Naive B cell (primary cell): ENCODE data around the gene SMAD7. TPM values are rescaled to one million over a fixed set of nuclear protein-coding genes. Genes with fewer than 3 reads are reported as not detected.

ENCODE experiments used
- ATAC-seq, 2 donors: fragments of 150-1000 bp; cut with Tn5 transposase; 2 replicates each; pipeline ENCODE4 v1.10.0; 2021; ENCODE audit warnings: low read depth in 2 of 2, mild to moderate bottlenecking in 2 of 2, moderate library complexity in 2 of 2
- DNase-seq: peaks from one replicate; pipeline ENCODE4 v3.0.0; 2022
- H3K27ac Mint-ChIP-seq, 6 donors: one replicate each; pipeline ENCODE4 v1.8.0; 2020 to 2022; ENCODE audit warnings: mild to moderate bottlenecking in 6 of 6, mixed read lengths in 6 of 6, moderate library complexity in 5 of 6, inconsistent platforms in 2 of 6
- H3K27me3 Mint-ChIP-seq, 3 donors: one replicate each; pipeline ENCODE4 v1.8.0; 2021 to 2022; ENCODE audit warnings: mixed read lengths in 3 of 3, mild to moderate bottlenecking in 1 of 3
- H3K36me3 Mint-ChIP-seq, 2 donors: one replicate each; pipeline ENCODE4 v1.8.0; 2020 to 2022; ENCODE audit warnings: mixed read lengths in 2 of 2, inconsistent platforms in 1 of 2, mild to moderate bottlenecking in 1 of 2
- H3K4me1 Mint-ChIP-seq, 3 donors: one replicate each; pipeline ENCODE4 v1.8.0; 2020 to 2022; ENCODE audit warnings: mixed read lengths in 3 of 3, inconsistent platforms in 1 of 3, mild to moderate bottlenecking in 1 of 3, moderate library complexity in 1 of 3
- H3K4me3 Mint-ChIP-seq, 8 donors: one replicate each; pipeline ENCODE4 v1.8.0; 2020 to 2022; ENCODE audit warnings: mild to moderate bottlenecking in 8 of 8, mixed read lengths in 8 of 8, moderate library complexity in 8 of 8, inconsistent platforms in 2 of 8
- H3K9me3 Mint-ChIP-seq, 7 donors: one replicate each; pipeline ENCODE4 v1.8.0; 2020 to 2022; ENCODE audit warnings: mixed read lengths in 7 of 7, mild to moderate bottlenecking in 5 of 7, inconsistent platforms in 2 of 7, moderate library complexity in 1 of 7
- polyA plus RNA-seq, 6 donors: library from polyadenylated mRNA; unstranded; fragments of 300-500 nt; fragmentation: Illumina TruSeq; gene quantifications; one replicate each; pipeline ENCODE4 v1.2.3, GENCODE V29; 2021; ENCODE audit warnings: low read depth in 6 of 6

SMAD7 gene
- polyA plus RNA-seq, 6 donors from 2014 or later: 0.47 to 3.7 (median 1.6) TPM

DNA sequence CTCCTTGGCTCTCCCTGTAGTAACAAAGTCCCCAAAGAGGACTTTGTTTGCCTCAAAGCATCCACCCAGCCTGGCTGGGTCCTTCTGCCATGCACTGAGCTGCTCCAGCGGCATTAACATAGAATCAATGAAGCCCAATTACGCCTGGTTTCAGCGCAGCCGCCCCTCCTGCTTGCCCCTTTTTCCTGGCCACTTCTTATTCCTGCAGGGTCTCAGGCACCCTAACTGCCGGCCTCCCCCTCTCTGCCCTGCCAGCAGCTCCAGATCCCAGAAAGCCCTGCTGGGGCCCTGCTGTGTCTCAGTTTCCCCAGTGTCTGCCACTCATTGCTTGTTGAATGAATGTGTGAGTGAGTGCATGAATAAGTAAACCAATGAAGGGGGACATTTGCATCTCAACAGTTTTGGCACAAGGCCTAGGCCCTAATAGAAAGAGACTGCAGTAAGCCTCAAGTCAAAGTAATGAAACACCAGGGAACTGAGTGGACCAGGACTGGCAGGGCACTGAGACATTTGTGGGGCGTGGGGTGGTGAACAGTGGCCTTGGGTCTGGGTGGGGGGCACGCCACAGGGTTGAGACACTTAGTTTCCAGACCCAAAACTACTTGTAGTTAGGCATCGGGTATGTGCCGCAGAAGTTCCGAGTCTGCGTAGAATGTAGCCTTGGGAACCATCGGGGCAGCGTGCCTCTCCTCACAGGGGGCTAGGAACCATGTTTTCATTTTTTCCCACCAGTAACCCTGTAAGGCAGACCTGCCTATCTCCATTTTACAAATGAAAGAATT, 60.6 kb downstream of the SMAD7 start:
- no peak overlapping the region for H3K4me3 Mint-ChIP-seq
- H3K4me1 Mint-ChIP-seq: peaks cover 0 to 4% (median 4%) of the 10 kb centered on the region in 3 donors
- peaks cover 0 to 5% (median 0%) of the 10 kb centered on the region in 3 donors for H3K27me3 Mint-ChIP-seq
- H3K9me3 Mint-ChIP-seq: peaks cover 0 to 2% (median 0%) of the 10 kb centered on the region in 7 donors
- no peak for ATAC-seq
- DNase-seq: no peak
- peak overlapping the region in 1 of 6 donors; percentile 69 for H3K27ac Mint-ChIP-seq
- H3K36me3 Mint-ChIP-seq: no peaks in the 10 kb centered on the region

DNA sequence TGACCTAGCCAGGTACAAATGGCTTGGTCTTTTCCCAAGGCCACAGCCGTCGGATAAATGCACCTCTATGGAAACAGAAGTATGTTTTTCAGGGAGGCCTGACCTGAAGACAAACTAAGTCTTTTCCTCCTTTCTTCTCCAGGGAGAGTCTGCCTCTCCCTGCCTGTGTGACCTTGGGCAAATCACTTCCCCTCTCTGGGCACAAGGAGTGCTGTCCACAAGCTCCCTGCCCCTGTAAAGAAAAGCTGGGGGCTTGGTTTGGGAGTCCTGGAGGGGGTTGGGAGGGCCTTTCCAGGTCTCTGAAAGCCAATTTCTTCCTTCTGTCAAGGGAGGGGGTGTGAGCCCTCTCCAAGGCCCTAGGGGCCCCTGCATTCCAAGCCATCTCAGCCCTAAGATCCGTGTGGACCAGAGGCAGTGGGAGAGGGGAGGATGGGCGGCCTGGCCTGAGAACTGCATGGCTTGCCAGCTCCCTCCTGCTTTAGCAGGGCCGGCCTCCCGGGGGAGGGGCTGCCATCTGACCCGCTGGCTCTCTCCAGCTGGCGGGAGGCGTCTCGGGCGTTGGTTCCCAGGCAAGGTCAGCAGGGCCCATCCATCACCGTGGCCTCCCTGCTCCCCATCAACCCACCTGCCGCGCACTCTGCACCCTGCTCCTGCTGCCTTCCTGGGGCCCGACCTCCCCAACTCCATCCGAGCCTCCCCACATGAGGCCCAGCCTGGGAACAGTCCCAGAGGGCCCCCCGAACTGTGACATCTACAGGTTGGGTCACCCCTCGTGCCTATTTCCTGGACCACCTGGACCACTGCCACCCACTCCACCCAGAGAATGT, 61.4 kb downstream of the SMAD7 start:
- Mint-ChIP-seq H3K9me3 (peaks cover 0 to 2% (median 0%) of the 10 kb centered on the region in 7 donors), H3K4me3 (no peak overlapping the region), H3K27ac (peak overlapping the region in 1 of 6 donors; percentile 69), H3K4me1 (peaks cover 0 to 4% (median 0%) of the 10 kb centered on the region in 3 donors), H3K36me3 (no peaks in the 10 kb centered on the region), H3K27me3 (peaks cover 0 to 5% (median 0%) of the 10 kb centered on the region in 3 donors)
- no peak for DNase-seq
- no peak for ATAC-seq

DNA sequence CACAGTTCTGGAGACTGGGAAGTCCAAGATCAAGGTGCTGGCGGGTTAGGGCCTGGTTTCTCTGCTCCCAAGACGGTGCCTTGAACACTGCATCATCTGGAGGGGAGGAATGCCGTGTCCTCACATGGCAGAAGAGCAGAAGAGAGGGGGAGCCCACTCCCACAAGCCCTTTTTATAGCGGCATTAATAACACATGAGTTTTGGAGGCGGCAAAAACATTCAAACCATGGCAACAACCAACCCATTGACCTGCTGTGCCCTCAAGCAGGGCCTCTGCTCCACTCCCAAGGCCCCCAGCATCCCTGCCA, 62.0 kb downstream of the SMAD7 start:
- no peak overlapping the region for H3K4me3 Mint-ChIP-seq
- peaks cover 0 to 5% (median 0%) of the 10 kb centered on the region in 3 donors for H3K27me3 Mint-ChIP-seq
- no peaks in the 10 kb centered on the region for H3K36me3 Mint-ChIP-seq
- DNase-seq: no peak
- H3K4me1 Mint-ChIP-seq: peaks cover 0 to 4% (median 0%) of the 10 kb centered on the region in 3 donors
- H3K27ac Mint-ChIP-seq: peak overlapping the region in 1 of 6 donors; percentile 31
- no peak for ATAC-seq
- peaks cover 0 to 2% (median 0%) of the 10 kb centered on the region in 7 donors for H3K9me3 Mint-ChIP-seq

DNA sequence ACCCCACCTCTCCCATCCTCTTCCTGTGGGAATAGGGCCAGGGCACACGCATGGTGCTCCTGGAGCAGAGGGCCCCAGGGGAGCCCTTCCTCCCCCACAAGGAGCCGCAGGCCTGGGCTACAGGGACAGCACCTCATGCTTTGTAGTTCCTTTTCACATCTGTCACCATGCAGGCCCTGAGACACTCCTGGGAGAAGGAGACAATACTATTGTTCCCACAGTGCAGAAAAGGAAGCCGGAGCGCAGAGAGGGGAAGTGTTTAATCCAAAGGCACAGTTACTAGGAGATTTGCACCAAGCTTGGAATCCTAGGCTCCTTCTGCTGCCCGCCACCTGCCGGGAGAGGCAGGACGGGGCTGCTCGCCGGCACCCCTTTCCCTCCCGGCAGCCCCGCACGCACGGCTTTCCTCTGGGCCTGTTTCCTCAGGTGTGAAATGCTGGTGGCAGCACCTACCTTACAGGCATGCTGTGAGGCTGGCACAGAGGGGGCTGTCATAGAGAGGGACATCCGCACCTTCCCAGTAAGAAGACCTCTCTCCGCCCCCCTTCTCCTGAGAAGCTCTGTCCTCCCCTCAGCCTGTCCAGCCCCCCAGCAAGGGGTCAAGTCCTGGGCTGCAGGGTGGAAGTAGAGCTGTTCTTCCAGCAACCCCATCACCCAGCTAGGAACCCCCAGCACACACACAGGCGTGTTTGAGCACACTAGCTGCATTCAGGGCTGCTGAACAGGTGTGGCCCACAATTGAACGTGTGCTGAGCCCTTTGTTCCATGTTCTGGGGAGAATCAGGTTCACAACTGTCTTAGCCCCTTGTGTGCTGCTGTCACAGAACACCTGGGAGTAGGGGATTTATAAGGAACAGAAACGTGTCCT, 62.6 kb downstream of the SMAD7 start:
- peaks cover 0 to 2% (median 0%) of the 10 kb centered on the region in 7 donors for H3K9me3 Mint-ChIP-seq
- peaks cover 0 to 4% (median 0%) of the 10 kb centered on the region in 3 donors for H3K4me1 Mint-ChIP-seq
- no peak for ATAC-seq
- peaks cover 0 to 5% (median 0%) of the 10 kb centered on the region in 3 donors for H3K27me3 Mint-ChIP-seq
- DNase-seq: no peak
- no peaks in the 10 kb centered on the region for H3K36me3 Mint-ChIP-seq
- peak overlapping the region in 2 of 6 donors; percentile 15 to 31 for H3K27ac Mint-ChIP-seq
- H3K4me3 Mint-ChIP-seq: no peak overlapping the region

DNA sequence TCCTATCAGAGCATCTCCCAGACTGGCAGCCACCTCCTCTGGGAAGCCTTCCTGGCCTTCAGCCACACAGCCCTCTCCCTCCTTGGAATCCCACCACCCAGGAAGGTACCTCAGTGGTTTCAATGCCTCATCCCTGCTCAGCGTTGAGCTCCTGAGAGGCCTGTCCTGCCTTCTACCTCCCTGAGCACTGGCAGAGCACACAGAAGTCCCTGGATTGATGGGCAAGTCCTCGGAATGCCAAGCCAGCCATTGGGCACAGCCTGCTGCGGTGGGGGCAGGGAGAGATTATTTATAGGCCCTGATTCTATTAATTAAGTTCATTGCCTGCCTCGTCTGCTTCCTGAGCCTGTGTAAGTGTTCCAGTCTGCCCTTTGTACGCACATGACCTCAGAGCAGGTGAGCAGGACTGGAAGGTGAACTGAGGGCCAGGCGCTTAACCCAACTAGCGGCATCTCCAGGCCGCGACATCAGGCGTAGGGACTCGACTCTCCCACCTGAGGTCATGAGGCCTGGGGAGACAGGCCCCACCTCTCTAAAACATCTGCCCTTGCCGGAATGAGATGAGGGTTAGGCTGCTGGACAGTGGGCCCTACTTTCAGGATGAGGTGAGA, 63.4 kb downstream of the SMAD7 start:
- Mint-ChIP-seq H3K4me1 (peaks cover 0 to 4% (median 0%) of the 10 kb centered on the region in 3 donors), H3K27ac (no peak overlapping the region), H3K36me3 (no peaks in the 10 kb centered on the region), H3K27me3 (peaks cover 0 to 5% (median 0%) of the 10 kb centered on the region in 3 donors), H3K4me3 (no peak overlapping the region), H3K9me3 (peaks cover 0 to 2% (median 0%) of the 10 kb centered on the region in 7 donors)
- ATAC-seq (no peak), DNase-seq (no peak)

- peaks cover 0 to 2% (median 0%) of the 10 kb centered on the region in 7 donors for H3K9me3 Mint-ChIP-seq
- no peak for ATAC-seq
- peaks cover 0 to 4% (median 0%) of the 10 kb centered on the region in 3 donors for H3K4me1 Mint-ChIP-seq
- H3K27me3 Mint-ChIP-seq: peaks cover 0 to 5% (median 0%) of the 10 kb centered on the region in 3 donors
- no peak for DNase-seq
- no peaks in the 10 kb centered on the region for H3K36me3 Mint-ChIP-seq
- H3K27ac Mint-ChIP-seq: peak overlapping the region in 1 of 6 donors; percentile 58
- no peak overlapping the region for H3K4me3 Mint-ChIP-seq
Observed at GRCh38 chr18:48886520-48887293, 64.1 kb downstream of the SMAD7 start.

DNA sequence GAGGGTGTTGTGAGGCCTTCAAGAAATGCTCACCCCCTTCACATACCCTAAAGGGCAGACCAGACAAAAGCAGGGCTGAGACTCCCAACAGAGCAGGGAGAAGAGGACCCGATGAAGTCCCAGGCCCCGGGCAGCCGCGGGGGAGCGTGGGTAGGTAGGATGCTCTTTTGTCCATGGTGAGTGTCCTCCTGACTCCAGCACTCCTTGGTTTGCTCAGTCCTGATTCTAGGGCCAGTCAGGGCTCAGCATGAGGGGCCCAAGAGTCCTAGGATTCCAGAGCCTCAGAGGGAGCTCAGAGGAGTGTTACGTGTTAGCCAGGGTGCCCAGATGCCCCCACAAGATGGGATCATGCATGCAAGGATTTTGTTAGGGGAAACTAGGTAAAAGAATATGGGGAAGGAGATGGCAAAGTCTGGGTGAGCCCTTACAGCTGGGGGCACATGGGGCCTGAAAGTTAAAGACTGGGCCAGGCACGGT, 64.8 kb downstream of the SMAD7 start:
- H3K36me3 Mint-ChIP-seq: no peaks in the 10 kb centered on the region
- H3K4me3 Mint-ChIP-seq: peak overlapping the region in 1 of 8 donors; percentile 53
- ATAC-seq (no peak), DNase-seq (no peak)
- peaks cover 0 to 4% (median 0%) of the 10 kb centered on the region in 3 donors for H3K4me1 Mint-ChIP-seq
- peaks cover 0 to 2% (median 0%) of the 10 kb centered on the region in 7 donors for H3K9me3 Mint-ChIP-seq
- H3K27me3 Mint-ChIP-seq: peaks cover 0 to 5% (median 0%) of the 10 kb centered on the region in 3 donors
- H3K27ac Mint-ChIP-seq: peak overlapping the region in 1 of 6 donors; percentile 16

DNA sequence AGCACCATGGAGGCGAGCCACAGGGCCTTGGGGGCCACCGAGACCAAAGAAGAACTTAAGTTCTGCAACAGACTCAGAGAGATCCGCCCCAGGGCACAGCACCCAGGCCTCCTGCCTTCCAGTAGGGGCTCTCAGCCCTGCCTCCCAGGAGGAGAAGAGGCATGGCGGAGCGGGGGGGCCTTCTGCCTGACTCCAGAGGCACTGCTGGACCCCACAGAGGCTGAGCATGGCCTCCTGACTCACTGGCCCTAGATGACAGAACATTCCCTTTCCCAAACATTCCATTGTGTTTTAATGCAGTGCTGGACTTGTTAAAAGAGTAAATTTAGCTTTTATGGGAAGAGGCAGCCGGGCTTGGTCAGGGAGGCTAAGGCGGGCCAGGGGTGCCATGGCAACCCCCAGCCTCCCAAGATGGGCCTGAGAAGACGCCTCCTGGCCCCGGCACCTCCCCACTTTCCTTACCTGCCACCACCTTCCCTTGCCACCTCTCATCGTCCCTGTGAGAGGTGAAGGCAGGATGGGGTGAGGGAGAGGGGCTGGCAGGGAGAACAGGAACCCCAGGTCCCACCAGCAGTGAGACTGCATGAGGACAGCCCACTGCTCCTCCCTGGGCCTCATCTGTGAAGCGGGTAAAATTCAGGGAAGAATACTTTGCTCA, 65.4 kb downstream of the SMAD7 start:
- Mint-ChIP-seq H3K36me3 (no peaks in the 10 kb centered on the region), H3K4me3 (no peak overlapping the region), H3K27ac (no peak overlapping the region), H3K27me3 (peaks cover 0 to 5% (median 0%) of the 10 kb centered on the region in 3 donors), H3K9me3 (peaks cover 0 to 4% (median 0%) of the 10 kb centered on the region in 7 donors), H3K4me1 (peaks cover 0 to 4% (median 0%) of the 10 kb centered on the region in 3 donors)
- DNase-seq (no peak), ATAC-seq (no peak)

DNA sequence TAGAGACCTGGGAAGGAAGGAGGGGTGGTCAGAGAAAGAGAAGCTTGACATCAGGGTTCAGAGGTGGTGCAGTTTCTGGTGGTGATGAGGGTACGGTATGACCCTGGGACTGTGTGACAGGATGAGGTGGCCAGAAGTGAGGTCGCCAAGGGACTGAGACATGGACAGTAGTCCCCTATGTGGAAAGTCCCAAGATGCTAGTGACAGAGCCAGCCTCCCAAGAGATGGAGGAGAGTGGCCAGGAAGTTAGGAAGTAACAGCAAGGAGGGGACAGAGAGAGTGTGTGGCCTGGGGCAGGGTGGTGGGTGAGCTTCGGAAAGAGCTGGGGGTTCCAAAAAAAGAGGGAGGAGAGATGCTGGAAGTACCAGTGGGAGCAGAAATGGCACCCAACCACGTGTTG, 66.0 kb downstream of the SMAD7 start:
- Mint-ChIP-seq H3K9me3 (peaks cover 0 to 4% (median 0%) of the 10 kb centered on the region in 7 donors), H3K4me3 (no peak overlapping the region), H3K4me1 (peaks cover 0 to 4% (median 0%) of the 10 kb centered on the region in 3 donors), H3K27me3 (no peaks in the 10 kb centered on the region), H3K27ac (peak overlapping the region in 2 of 6 donors; percentile 13 to 23), H3K36me3 (no peaks in the 10 kb centered on the region)
- ATAC-seq: no peak
- no peak for DNase-seq

DNA sequence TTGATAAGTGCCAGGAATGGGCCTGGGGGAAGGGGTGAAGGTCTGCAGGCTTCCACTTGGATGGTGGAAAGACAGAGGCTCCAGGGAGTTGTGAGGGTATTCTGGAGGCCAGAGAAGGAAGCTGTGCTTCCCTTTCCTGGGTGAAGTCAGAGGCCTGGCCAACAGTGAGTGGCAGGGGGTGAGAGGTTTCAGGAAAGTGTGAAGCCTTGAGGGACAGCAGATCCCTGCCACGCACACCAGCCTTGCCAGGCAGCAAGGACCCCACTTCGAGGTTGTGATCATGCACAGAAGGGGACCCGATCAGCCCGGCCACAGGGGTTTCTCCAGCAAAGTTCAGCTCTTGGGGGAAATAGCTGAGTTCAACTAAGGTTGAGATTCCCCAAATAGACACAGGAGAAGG, 66.5 kb downstream of the SMAD7 start:
- no peak overlapping the region for H3K4me3 Mint-ChIP-seq
- peaks cover 0 to 4% (median 0%) of the 10 kb centered on the region in 7 donors for H3K9me3 Mint-ChIP-seq
- no peaks in the 10 kb centered on the region for H3K27me3 Mint-ChIP-seq
- no peaks in the 10 kb centered on the region for H3K36me3 Mint-ChIP-seq
- no peak for ATAC-seq
- peaks cover 0 to 4% (median 0%) of the 10 kb centered on the region in 3 donors for H3K4me1 Mint-ChIP-seq
- H3K27ac Mint-ChIP-seq: peak overlapping the region in 1 of 6 donors; percentile 44
- DNase-seq: no peak

- peaks cover 0 to 4% (median 0%) of the 10 kb centered on the region in 7 donors for H3K9me3 Mint-ChIP-seq
- peaks cover 0 to 4% (median 0%) of the 10 kb centered on the region in 3 donors for H3K4me1 Mint-ChIP-seq
- ATAC-seq (no peak), DNase-seq (no peak)
- no peaks in the 10 kb centered on the region for H3K36me3 Mint-ChIP-seq
- H3K27ac Mint-ChIP-seq: no peak overlapping the region
- H3K4me3 Mint-ChIP-seq: no peak overlapping the region
- peaks cover 0 to 7% (median 7%) of the 10 kb centered on the region in 3 donors for H3K27me3 Mint-ChIP-seq
Observed at GRCh38 chr18:48882379-48882778, 68.4 kb downstream of the SMAD7 start.
